CD4-positive, CD25-positive, alpha-beta regulatory T cell (primary cell): ENCODE results near the gene NUP214. TPM values are rescaled to one million over a fixed set of nuclear protein-coding genes. Genes with fewer than 3 reads are reported as not detected.

Source experiments
- ATAC-seq, 2 donors: fragments of 150-1000 bp; cut with Tn5 transposase; one replicate each; pipeline ENCODE4 v1.10.0; 2021; ENCODE audit warnings: low read depth in 2 of 2, moderate number of reproducible peaks in 2 of 2, moderate library complexity in 1 of 2
- DNase-seq, 3 donors: peaks; one replicate each; pipeline versions ENCODE4 v3.0.0 to v3.0.0-alpha.2; 2012 to 2022; ENCODE audit warnings: mixed read lengths in 1 of 3
- H3K27ac ChIP-seq: one replicate; pipeline ENCODE4 v1.7.0; 2013; ENCODE audit warnings: mild to moderate bottlenecking, low read length; ENCODE audit not compliant: insufficient read depth, poor library complexity, severe bottlenecking
- H3K27me3 ChIP-seq: one replicate; pipeline ENCODE4 v1.7.0; 2013; ENCODE audit warnings: low read length; ENCODE audit not compliant: control insufficient read depth, insufficient read depth
- H3K36me3 ChIP-seq: one replicate; pipeline ENCODE4 v1.7.0; 2013; ENCODE audit warnings: mild to moderate bottlenecking, low read length, moderate library complexity; ENCODE audit not compliant: control insufficient read depth, insufficient read depth
- H3K4me1 ChIP-seq: 2 replicates; pipeline ENCODE4 v1.7.0; 2013; ENCODE audit warnings: mild to moderate bottlenecking, low read length; ENCODE audit not compliant: insufficient read depth, control insufficient read depth, poor library complexity, severe bottlenecking
- H3K4me3 ChIP-seq: one replicate; pipeline ENCODE4 v1.7.0; 2013; ENCODE audit warnings: low read depth, mild to moderate bottlenecking, low read length, moderate library complexity
- H3K9me3 ChIP-seq, 2 experiments: 1 replicate in 1 of 2; 2 replicates in 1 of 2; pipeline ENCODE4 v1.7.0; 2013; ENCODE audit warnings: low read length in 2 of 2, mild to moderate bottlenecking in 1 of 2, moderate library complexity in 1 of 2; ENCODE audit not compliant: control insufficient read depth in 2 of 2
- H3K27ac Mint-ChIP-seq, 3 donors: one replicate each; pipeline ENCODE4 v1.8.0; 2020 to 2022; ENCODE audit warnings: mild to moderate bottlenecking in 3 of 3, mixed read lengths in 3 of 3, moderate library complexity in 2 of 3
- H3K27me3 Mint-ChIP-seq: one replicate; pipeline ENCODE4 v1.8.0; 2022; ENCODE audit warnings: mild to moderate bottlenecking, mixed read lengths
- H3K36me3 Mint-ChIP-seq: one replicate; pipeline ENCODE4 v1.8.0; 2020; ENCODE audit warnings: mixed read lengths
- H3K4me1 Mint-ChIP-seq, 4 donors: one replicate each; pipeline ENCODE4 v1.8.0; 2020 to 2022; ENCODE audit warnings: mixed read lengths in 4 of 4, mild to moderate bottlenecking in 1 of 4
- H3K4me3 Mint-ChIP-seq, 4 donors: one replicate each; pipeline ENCODE4 v1.8.0; 2020 to 2022; ENCODE audit warnings: mild to moderate bottlenecking in 4 of 4, mixed read lengths in 4 of 4, moderate library complexity in 3 of 4
- H3K9me3 Mint-ChIP-seq, 7 donors: one replicate each; pipeline ENCODE4 v1.8.0; 2020 to 2022; ENCODE audit warnings: mixed read lengths in 7 of 7, mild to moderate bottlenecking in 3 of 7, moderate library complexity in 2 of 7
- polyA plus RNA-seq, 4 donors: library from polyadenylated mRNA; unstranded; fragments of 300-500 nt; fragmentation: Illumina TruSeq; gene quantifications; one replicate each; pipeline ENCODE4 v1.2.3, GENCODE V29; 2021
- total RNA-seq: library from RNA; stranded (reverse); gene quantifications from one replicate; pipeline ENCODE4 v1.2.3, GENCODE V29; 2022

NUP214 gene
- total and polyA plus RNA-seq, 5 donors from 2014 or later: 9.8 to 124 (median 14.8) TPM

DNA sequence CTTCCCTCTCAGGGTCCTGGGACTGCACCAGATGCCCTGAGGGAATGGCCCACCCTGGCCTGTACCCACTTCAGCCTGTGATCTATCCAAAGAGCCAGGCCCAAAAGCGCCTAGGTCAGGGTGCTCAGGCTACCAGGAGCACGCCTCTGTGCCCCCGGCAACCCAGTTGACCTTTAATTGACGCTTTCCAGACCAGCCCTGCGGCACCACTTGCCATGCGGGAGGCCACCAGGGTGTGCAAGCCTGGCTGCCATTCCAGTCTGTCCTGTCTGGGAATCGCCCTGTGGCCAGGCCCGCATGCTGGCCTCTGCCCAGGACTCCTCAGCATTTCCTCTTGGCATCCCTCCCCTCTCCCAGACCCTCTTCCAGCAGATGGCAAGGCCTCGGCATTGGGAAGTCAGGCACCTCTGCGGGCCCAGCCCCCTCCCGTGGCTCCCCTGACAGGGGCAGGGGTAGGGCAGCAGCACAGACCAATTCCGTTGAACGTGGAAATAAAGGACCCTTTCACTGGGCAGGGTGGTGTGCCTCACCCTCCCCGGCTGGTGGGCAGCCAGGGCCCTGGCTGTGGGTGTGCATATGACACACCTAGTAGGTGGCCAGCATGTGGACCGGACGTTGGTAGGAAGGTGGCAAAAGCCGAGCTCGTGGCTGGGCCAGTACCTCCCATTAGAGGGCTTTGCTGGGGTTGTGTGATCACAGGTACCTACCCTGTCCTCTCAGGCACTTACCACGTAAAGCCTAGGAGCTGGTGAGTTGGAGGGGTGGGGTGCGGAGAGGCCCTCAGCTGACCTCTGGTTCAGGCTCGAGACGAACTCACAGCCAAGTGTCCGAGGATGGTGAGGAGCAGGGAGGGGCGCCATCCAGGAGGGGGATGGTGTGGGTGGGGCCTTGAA lies 32.6 kb upstream of the NUP214 start:
- no peak overlapping the region for H3K4me3 ChIP-seq
- H3K27ac ChIP-seq: no peak overlapping the region
- peaks cover 5% of the 10 kb centered on the region for H3K4me1 ChIP-seq
- Mint-ChIP-seq H3K9me3 (no peaks in the 10 kb centered on the region), H3K4me1 (peaks cover 0 to 16% (median 6%) of the 10 kb centered on the region in 4 donors), H3K36me3 (no peaks in the 10 kb centered on the region), H3K27ac (no peak overlapping the region), H3K4me3 (no peak overlapping the region), H3K27me3 (peaks cover 40% of the 10 kb centered on the region)
- H3K27me3 ChIP-seq: peaks cover 11% of the 10 kb centered on the region
- no peaks in the 10 kb centered on the region for H3K36me3 ChIP-seq
- ATAC-seq (no peak), DNase-seq (no peak)
- no peaks in the 10 kb centered on the region for H3K9me3 ChIP-seq

DNA sequence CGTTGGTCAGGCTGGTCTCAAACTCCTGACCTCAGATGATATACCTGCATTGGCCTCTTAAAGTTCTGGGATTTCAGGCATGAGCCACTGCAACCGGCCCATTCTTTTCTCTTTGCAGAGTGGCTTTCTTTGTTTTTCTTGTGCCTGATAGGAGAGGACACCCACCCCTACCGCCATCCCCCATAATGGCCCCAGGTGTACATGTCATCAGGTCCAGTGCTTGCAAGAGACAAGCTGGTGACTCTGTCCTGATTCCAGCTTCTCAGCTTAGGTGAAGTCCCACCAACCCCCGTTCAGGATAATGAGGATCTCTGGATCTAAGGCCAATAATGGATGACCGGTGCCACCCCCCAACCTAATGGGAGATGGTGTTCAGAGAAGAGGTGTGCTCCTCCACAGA lies 31.4 kb upstream of the NUP214 start:
- Mint-ChIP-seq H3K4me3 (peak overlapping the region in 2 of 4 donors; percentile 44 to 58), H3K4me1 (peaks cover 0 to 16% (median 6%) of the 10 kb centered on the region in 4 donors), H3K9me3 (no peaks in the 10 kb centered on the region), H3K36me3 (no peaks in the 10 kb centered on the region), H3K27ac (no peak overlapping the region), H3K27me3 (peaks cover 34% of the 10 kb centered on the region)
- no peak for ATAC-seq
- peaks cover 5% of the 10 kb centered on the region for H3K4me1 ChIP-seq
- H3K4me3 ChIP-seq: no peak overlapping the region
- no peak for DNase-seq
- no peaks in the 10 kb centered on the region for H3K36me3 ChIP-seq
- peaks cover 11% of the 10 kb centered on the region for H3K27me3 ChIP-seq
- no peaks in the 10 kb centered on the region for H3K9me3 ChIP-seq
- H3K27ac ChIP-seq: no peak overlapping the region

DNA sequence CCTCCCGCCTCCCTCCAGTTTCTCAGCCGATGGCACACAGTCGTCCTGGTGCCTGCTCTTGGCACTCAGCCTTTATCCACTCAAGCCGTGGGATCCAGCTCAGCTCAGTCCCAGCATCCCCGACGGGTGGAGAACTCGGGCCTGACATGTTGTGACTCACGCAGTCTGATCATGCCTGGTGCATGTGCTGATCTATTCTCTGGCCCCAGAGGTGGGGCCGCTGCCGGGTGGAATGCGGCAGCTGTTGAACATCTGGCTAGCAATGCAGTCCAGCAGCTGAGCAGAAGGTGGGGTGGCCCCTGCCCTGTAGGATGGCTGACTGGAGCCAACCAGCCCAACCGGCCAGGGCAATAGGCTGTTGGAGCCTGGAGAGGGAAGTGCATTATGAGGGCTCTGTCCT lies 30.8 kb upstream of the NUP214 start:
- H3K9me3 ChIP-seq: no peaks in the 10 kb centered on the region
- no peak overlapping the region for H3K27ac ChIP-seq
- peaks cover 11% of the 10 kb centered on the region for H3K27me3 ChIP-seq
- H3K36me3 ChIP-seq: no peaks in the 10 kb centered on the region
- H3K4me3 ChIP-seq: no peak overlapping the region
- DNase-seq (no peak), ATAC-seq (no peak)
- Mint-ChIP-seq H3K36me3 (no peaks in the 10 kb centered on the region), H3K27me3 (peaks cover 34% of the 10 kb centered on the region), H3K4me3 (peak overlapping the region in 2 of 4 donors; percentile 11 to 43), H3K9me3 (no peaks in the 10 kb centered on the region), H3K27ac (no peak overlapping the region), H3K4me1 (peaks cover 0 to 16% (median 6%) of the 10 kb centered on the region in 4 donors)
- H3K4me1 ChIP-seq: peaks cover 5% of the 10 kb centered on the region

DNA sequence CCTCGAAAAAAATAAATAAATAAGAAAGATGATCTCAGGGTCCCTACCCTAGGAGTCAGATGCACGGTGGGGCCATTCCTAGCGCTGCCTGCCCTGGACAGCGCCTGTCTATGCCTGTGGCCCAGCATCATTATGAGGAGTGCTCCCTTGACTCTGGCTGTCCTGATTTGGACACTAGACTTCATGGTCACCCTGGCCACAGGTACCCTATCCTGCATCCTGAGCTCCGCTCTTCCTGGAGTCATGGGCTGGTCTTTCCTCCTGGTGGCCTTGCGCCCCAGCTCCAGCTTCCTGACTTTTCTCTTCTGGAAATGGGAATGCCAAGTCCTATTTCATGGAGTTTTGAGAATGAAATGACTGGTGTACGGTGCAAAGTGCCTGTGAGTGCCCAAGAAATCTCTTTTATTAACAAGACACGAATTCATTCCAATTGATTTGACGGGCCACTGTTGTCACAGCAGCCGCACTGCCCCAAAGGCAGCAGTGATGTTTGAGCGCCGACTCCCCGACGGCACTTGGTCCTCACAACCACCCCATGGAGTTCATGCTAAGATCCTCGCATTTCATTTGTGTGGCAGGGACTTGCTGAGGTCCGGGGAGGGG lies 29.6 kb upstream of the NUP214 start:
- ATAC-seq (no peak), DNase-seq (no peak)
- peak overlapping the region in 1 of 3 donors; percentile 24 for H3K27ac Mint-ChIP-seq

DNA sequence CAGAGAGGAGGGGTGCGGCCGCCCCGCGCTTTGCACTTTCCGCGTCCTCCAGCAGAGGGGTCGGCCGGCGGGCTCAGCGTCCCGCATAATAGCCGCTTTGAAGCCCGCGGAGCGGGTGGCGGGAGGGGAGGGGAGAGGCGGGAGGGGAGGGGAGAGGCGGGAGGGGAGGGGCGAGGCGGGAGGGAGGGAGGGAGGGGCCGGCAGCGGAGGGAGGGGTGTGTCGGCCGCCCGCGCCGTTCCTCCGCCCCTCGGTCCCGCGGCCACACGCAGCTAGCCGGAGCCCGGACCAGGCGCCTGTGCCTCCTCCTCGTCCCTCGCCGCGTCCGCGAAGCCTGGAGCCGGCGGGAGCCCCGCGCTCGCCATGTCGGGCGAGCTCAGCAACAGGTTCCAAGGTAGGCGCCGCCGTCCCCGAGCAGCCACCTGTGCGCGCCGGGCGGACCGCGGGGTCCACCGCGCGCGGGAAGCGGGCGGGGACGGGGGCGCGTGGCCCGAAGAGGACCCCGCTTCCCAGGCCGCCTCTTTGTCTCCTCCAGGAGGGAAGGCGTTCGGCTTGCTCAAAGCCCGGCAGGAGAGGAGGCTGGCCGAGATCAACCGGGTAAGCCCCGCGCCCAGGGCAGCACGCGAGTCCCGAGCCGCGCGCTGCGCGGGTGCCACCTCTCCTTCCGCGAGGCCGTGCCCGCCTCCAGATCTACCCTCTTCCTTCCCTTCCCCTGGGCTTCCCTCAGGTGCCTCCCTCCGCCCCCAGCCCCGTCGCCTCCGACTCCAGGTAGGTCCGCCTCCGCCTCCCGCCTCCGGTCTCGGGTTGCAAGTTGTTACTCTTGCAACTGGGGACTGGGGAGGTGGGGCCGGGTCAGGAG lies 28.9 kb upstream of the NUP214 start, which contains the start of gene AIF1L:
Gene AIF1L (plus strand): TSS at position 263 of the 857 bp plus-strand sequence. CDS start 99 bp downstream, at position 362.
- H3K27ac Mint-ChIP-seq: peak within 1 kb of the TSS in 1 of 3 donors; percentile 24
- DNase-seq (peak in 1 of 3 donors; percentile 36), ATAC-seq (no peak)
- peak within 1 kb of the TSS in 3 of 4 donors; percentile 48 to 81 (median 77) for H3K4me3 Mint-ChIP-seq
- peaks cover 40% of the 10 kb centered on the region for H3K27me3 Mint-ChIP-seq
- H3K27me3 ChIP-seq: peaks cover 11% of the 10 kb centered on the region
- no peak within 1 kb of the TSS for H3K4me3 ChIP-seq
- no peaks in the 10 kb centered on the region for H3K36me3 ChIP-seq
- H3K4me1 ChIP-seq: peaks cover 5% of the 10 kb centered on the region
- H3K36me3 Mint-ChIP-seq: no peaks in the 10 kb centered on the region
- no peak within 1 kb of the TSS for H3K27ac ChIP-seq
- no peaks in the 10 kb centered on the region for H3K9me3 ChIP-seq
- no peaks in the 10 kb centered on the region for H3K9me3 Mint-ChIP-seq
- H3K4me1 Mint-ChIP-seq: peaks cover 0 to 16% (median 6%) of the 10 kb centered on the region in 4 donors

More for the DNA sequence above, 29.6 kb upstream of the NUP214 start:
- Histone ChIP-seq H3K4me3 (no peak overlapping the region), H3K9me3 (no peaks in the 10 kb centered on the region), H3K27ac (no peak overlapping the region), H3K36me3 (no peaks in the 10 kb centered on the region), H3K4me1 (peaks cover 5% of the 10 kb centered on the region), H3K27me3 (peaks cover 11% of the 10 kb centered on the region)
- Mint-ChIP-seq H3K4me3 (peak overlapping the region in 3 of 4 donors; percentile 48 to 81 (median 77)), H3K27me3 (peaks cover 40% of the 10 kb centered on the region), H3K9me3 (no peaks in the 10 kb centered on the region), H3K36me3 (no peaks in the 10 kb centered on the region), H3K4me1 (peaks cover 0 to 16% (median 6%) of the 10 kb centered on the region in 4 donors)

DNA sequence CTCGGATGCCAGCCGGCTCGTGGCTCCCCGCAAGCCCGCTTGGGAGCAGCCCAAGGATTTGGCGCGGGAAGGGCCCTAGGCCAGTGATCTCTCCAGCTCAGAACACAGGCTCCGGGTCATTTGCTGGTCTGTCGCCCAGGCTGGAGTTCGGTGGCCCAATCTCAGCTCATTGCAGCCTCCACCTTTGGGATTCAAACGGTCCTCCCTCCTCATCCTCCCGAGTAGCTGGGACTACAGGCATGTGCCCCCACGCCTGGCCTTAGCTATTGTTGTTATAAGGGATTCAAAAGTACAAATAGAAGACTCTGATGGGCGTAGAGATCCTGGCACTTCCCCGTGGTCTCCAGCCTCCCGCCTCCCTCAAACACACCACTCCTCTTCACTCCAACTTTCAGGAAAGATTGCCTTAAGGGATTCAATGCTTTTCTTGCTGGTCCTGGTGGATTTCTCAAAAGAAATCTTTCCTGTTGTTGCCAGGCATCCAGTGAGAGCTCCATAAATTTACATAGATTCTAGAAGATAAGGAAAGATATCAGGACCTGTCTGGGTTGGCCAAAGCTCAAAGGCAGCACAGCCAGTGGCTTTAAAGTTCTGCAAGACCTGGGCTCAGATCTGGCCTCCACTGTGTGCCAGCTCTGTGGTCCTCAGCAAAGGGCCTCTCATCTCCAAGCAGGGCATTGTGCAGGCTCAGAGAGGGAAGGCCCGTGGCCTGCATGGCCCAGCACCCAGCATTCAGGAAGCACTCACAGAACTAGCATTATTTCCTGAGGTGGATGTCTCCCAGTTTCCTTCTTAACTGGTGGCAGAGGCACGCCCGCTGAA lies 28.0 kb upstream of the NUP214 start:
- peaks cover 5% of the 10 kb centered on the region for H3K4me1 ChIP-seq
- H3K27me3 Mint-ChIP-seq: peaks cover 40% of the 10 kb centered on the region
- H3K4me1 Mint-ChIP-seq: peaks cover 0 to 16% (median 6%) of the 10 kb centered on the region in 4 donors
- H3K27ac ChIP-seq: no peak overlapping the region
- no peaks in the 10 kb centered on the region for H3K36me3 ChIP-seq
- H3K4me3 Mint-ChIP-seq: peak overlapping the region in 2 of 4 donors; percentile 37 to 74
- H3K9me3 ChIP-seq: no peaks in the 10 kb centered on the region
- H3K27ac Mint-ChIP-seq: no peak overlapping the region
- H3K27me3 ChIP-seq: peaks cover 11% of the 10 kb centered on the region
- no peak overlapping the region for H3K4me3 ChIP-seq
- DNase-seq: no peak
- no peaks in the 10 kb centered on the region for H3K9me3 Mint-ChIP-seq
- H3K36me3 Mint-ChIP-seq: no peaks in the 10 kb centered on the region
- ATAC-seq: no peak

DNA sequence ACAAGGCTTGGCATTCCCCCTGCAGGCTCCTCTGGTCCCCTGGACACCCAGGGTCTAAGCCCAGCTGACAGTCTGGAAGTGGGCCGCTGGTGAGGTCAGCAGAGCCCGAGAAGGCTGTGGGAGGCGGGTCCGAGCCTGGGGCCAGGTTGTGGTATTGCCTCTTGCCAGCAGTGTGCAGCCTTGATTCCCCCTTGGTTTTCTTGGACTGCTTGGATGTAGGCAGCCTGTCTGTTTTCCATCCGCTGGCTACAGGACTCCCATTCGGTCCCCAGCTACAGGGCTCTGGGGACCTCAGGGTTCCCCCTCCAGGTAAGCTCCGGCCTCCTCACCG lies 27.5 kb upstream of the NUP214 start:
- peaks cover 11% of the 10 kb centered on the region for H3K27me3 ChIP-seq
- no peak overlapping the region for H3K27ac ChIP-seq
- H3K9me3 Mint-ChIP-seq: no peaks in the 10 kb centered on the region
- no peak overlapping the region for H3K27ac Mint-ChIP-seq
- peaks cover 5% of the 10 kb centered on the region for H3K4me1 ChIP-seq
- H3K36me3 ChIP-seq: no peaks in the 10 kb centered on the region
- H3K9me3 ChIP-seq: no peaks in the 10 kb centered on the region
- no peak overlapping the region for H3K4me3 Mint-ChIP-seq
- ATAC-seq (no peak), DNase-seq (no peak)
- peaks cover 0 to 16% (median 6%) of the 10 kb centered on the region in 4 donors for H3K4me1 Mint-ChIP-seq
- peaks cover 41% of the 10 kb centered on the region for H3K27me3 Mint-ChIP-seq
- H3K4me3 ChIP-seq: no peak overlapping the region
- no peaks in the 10 kb centered on the region for H3K36me3 Mint-ChIP-seq
